Brain microvascular endothelial cell (primary cell): Measurements from ENCODE around the gene PDE11A.
A peak's percentile ranks its signal among the peaks of the same experiment; 100 is the strongest.

Source experiments
- DNase-seq: peaks from one replicate; pipeline ENCODE4 v3.0.0-alpha.2; 2020
- H3K27ac ChIP-seq: fragments of 250-450 bp; sonication (Bioruptor Pico); 2 replicates; pipeline ENCODE4 v1.5.1; 2020; ENCODE audit warnings: mild to moderate bottlenecking, moderate library complexity
- H3K27me3 ChIP-seq: fragments of 250-450 bp; sonication (Bioruptor Pico); replicated peaks from 2 replicates; pipeline ENCODE4 v1.5.1; 2020; ENCODE audit warnings: mild to moderate bottlenecking
- H3K36me3 ChIP-seq: fragments of 250-450 bp; sonication (Bioruptor Pico); replicated peaks from 2 replicates; pipeline ENCODE4 v1.5.1; 2020; ENCODE audit warnings: mild to moderate bottlenecking
- H3K4me3 ChIP-seq: 2 replicates; pipeline ENCODE4 v1.5.1; 2011; ENCODE audit warnings: low read depth, mild to moderate bottlenecking, control low read depth, low read length, moderate library complexity
- in situ Hi-C: cut with HindIII; loops from 2 replicates; pipeline ENCODE4 v1.10.0; 2017; ENCODE audit warnings: low sequenced_read_pairs, low pct_ligation_motif_present
- TF ChIP-seq, protein P1 (sequence below): IDR thresholded peaks from 2 replicates; pipeline ENCODE4 v1.5.1; 2011; ENCODE audit warnings: low read depth, mild to moderate bottlenecking, moderate library complexity, low read length, control low read depth, inconsistent platforms; ENCODE audit errors: missing control alignments

Gene PDE11A

GRCh38 chr2:177724398-177725287, 347.9 kb downstream of the PDE11A start:
- Histone ChIP-seq H3K36me3 (no peaks in the 10 kb centered on the region), H3K27me3 (peaks cover 8% of the 10 kb centered on the region), H3K4me3 (no peak overlapping the region), H3K27ac (no peak overlapping the region)
- TF ChIP-seq, protein P1, sequence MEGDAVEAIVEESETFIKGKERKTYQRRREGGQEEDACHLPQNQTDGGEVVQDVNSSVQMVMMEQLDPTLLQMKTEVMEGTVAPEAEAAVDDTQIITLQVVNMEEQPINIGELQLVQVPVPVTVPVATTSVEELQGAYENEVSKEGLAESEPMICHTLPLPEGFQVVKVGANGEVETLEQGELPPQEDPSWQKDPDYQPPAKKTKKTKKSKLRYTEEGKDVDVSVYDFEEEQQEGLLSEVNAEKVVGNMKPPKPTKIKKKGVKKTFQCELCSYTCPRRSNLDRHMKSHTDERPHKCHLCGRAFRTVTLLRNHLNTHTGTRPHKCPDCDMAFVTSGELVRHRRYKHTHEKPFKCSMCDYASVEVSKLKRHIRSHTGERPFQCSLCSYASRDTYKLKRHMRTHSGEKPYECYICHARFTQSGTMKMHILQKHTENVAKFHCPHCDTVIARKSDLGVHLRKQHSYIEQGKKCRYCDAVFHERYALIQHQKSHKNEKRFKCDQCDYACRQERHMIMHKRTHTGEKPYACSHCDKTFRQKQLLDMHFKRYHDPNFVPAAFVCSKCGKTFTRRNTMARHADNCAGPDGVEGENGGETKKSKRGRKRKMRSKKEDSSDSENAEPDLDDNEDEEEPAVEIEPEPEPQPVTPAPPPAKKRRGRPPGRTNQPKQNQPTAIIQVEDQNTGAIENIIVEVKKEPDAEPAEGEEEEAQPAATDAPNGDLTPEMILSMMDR: peak; percentile 95
- DNase-seq: peak; percentile 40
- in situ Hi-C loops: no loop called here

DNA sequence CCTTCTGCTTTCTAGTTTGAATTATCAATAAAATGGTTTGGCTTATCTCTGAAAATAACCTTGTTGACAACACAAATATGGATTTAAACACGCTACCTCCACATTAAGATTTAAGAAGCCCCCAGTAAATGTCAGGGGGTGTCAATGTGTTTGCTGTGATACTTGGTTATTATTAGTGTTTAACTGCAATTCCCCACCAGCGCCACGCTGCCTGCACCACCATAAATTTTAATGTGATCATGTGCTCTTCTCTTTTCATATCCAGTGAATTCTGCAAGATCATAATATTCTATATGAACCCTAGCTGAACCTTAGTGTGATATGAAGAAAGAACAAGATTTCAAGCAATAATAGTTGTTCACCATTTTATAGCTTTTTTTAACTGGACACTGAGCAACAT, 349.3 kb downstream of the PDE11A start:
- in situ Hi-C loops: no loop called here
- no peak overlapping the region for H3K27ac ChIP-seq
- TF ChIP-seq, protein P1: no peak

DNA sequence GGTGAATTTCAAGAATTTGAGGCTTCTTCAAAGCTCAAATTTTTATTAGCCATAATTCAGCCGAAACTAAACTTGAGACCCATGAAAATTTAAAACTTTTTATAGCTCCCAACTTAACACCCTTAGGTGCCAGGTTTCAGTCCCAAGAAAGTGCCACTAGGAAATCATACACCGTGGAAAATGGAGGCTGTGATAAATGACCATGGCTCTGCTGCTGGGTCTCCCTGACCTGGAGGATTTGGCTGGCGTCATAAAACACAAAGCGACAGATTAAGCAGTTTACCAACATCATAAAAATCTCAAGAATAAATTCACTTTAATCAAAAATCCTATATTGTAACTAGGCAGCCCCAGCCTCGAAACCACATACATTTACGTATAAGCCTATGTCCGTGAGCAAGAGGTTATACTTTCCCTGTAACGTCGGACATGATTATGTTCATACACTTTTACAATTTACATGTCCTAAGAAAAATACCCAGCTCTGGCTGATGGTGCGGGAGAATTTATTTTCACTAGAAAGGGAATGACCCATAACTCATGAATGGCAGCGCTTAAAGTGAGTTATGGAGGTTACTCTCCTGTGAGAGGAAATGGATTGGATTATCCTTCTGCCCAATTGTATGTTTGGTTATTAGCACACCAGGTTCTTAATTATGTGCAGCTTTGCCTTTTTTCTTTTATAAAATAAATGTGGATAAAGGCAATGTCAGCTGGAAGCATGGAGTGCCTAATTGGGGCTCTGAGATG, 350.6 kb downstream of the PDE11A start:
- no peaks in the 10 kb centered on the region for H3K36me3 ChIP-seq
- in situ Hi-C loops: no loop called here

More for the DNA sequence above, 349.3 kb downstream of the PDE11A start:
- no peak for DNase-seq
- no peak overlapping the region for H3K4me3 ChIP-seq
- no peaks in the 10 kb centered on the region for H3K27me3 ChIP-seq
- H3K36me3 ChIP-seq: no peaks in the 10 kb centered on the region

DNA sequence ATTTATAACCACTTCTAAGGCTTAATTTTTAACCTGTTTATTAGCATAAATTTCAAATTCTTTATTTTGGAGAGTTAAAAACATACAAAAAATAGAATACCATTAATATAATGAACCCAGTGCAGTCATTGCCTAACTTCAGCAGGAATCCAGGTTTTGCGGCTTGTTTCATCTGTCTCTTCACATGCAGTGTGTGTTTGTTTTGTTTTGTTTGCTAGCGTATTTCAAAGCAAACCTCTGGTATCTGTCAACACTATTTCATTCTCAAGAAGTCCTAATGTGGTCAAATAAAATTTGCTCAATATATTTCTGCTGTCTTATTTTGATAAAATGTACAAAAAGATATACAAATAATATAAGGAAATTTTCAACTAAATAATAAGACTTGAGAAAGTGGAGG, 351.5 kb downstream of the PDE11A start:
- Histone ChIP-seq H3K27ac (no peak overlapping the region), H3K4me3 (no peak overlapping the region), H3K36me3 (no peaks in the 10 kb centered on the region), H3K27me3 (no peaks in the 10 kb centered on the region)
- TF ChIP-seq, protein P1: no peak
- in situ Hi-C loops: no loop called here
- no peak for DNase-seq

More for the DNA sequence above, 350.6 kb downstream of the PDE11A start:
- DNase-seq: no peak
- Histone ChIP-seq H3K27ac (no peak overlapping the region), H3K27me3 (no peaks in the 10 kb centered on the region), H3K4me3 (no peak overlapping the region)
- TF ChIP-seq, protein P1: no peak

DNA sequence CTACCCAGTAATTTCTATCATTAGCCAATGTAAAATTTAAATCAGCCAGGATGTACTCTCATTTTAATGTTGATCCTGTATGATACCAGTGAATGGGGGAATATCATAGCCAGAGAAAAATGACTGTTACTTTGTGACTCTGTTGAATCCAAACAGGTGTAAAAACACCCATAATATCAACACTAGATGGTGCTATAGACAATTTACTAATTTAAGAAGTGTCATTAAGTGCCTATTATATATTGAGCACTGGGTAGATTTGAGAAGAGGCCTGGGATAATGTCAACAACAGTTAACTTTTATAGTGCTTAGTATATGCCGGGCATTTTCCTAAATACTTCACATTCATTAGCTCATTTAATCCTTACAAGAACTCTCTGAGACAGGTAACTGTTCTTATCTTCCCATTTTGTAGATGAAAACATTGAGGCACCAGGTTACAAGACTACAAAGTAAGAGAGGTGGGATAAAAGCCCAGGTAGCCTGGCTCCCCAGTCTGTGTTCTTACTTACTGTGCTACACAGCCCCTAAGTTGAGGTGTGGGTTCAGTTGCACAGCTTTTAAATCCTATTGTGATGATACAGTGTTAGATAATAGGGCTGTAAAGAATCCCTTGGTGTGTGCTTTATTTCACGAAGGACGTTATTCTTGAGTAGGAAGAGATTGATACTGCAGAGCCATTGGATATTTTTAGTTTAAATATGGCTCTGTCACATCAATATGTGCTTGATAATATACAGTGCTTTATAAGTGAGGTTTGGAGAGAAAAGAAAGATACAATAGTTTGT, 354.6 kb downstream of the PDE11A start:
- Histone ChIP-seq H3K4me3 (no peak overlapping the region), H3K27me3 (peaks cover 4% of the 10 kb centered on the region), H3K27ac (no peak overlapping the region), H3K36me3 (no peaks in the 10 kb centered on the region)
- TF ChIP-seq, protein P1: no peak
- no peak for DNase-seq
- in situ Hi-C loops: no loop called here
